HCT116 (cell line): ENCODE data around the gene EVC2. TPM values are rescaled to one million over a fixed set of nuclear protein-coding genes. Genes with fewer than 3 reads are reported as not detected.
"Not testable (repeated sequence)": the region's sequence is repeated elsewhere in the genome, so short reads cannot be mapped to it uniquely, and the experiment has no call there.

ENCODE experiments used
- ATAC-seq: fragments of 200-7000 bp; cut with Tn5 transposase; 2 replicates; pipeline ENCODE4 v1.9.1; 2020; ENCODE audit warnings: mild to moderate bottlenecking, moderate library complexity
- BruUV-seq: library from RNA; stranded (reverse); fragments of 400-500 nt; replicated peaks from 2 replicates; lab custom pipeline; 2021; lab: Mats Ljungman, UMichigan
- CTCF ChIA-PET: fragments of 300-600 bp; sonication (Branson Sonifier 250); formaldehyde crosslinking; loops from one replicate; lab custom pipeline; 2021; ENCODE audit warnings: antibody characterized with exemption; lab: Charles Lee
- POLR2A ChIA-PET: fragments of 300-600, 350-600 bp; sonication (Branson Sonifier 250); formaldehyde crosslinking; loops from one replicate; lab custom pipeline; 2021; ENCODE audit warnings: antibody characterized with exemption; lab: Charles Lee
- RAD21 ChIA-PET, 2 experiments: fragments of 300-600 bp; sonication (Branson Sonifier 250); formaldehyde crosslinking; loops; one replicate each; lab custom pipeline; 2023; ENCODE audit warnings: low total read pairs in 2 of 2; ENCODE audit not compliant: uncharacterized antibody in 2 of 2, unreplicated experiment in 2 of 2, low non-redundant PET in 1 of 2; lab: Charles Lee
- DNase-seq: peaks from one replicate; pipeline ENCODE4 v3.0.0-alpha.2; 2010; ENCODE audit warnings: low read depth, low spot score
- H2AFZ ChIP-seq: fragments of 200-600 bp; shearing (Covaris generic), sonication (generic); 2 replicates; pipeline ENCODE4 v1.6.1; 2017; ENCODE audit warnings: low read depth, mixed run types, mixed read lengths, antibody characterized with exemption, low read length; ENCODE audit not compliant: poor library complexity, severe bottlenecking
- H3K27ac ChIP-seq: 2 replicates; pipeline ENCODE4 v1.5.1; 2012; ENCODE audit warnings: low read depth, low read length
- H3K27me3 ChIP-seq: fragments of 200-600 bp; sonication (generic); 2 replicates; pipeline ENCODE4 v1.6.1; 2016; ENCODE audit warnings: mixed run types, low read length, mixed read lengths; ENCODE audit not compliant: insufficient read depth
- H3K36me3 ChIP-seq, 2 experiments: fragments of 200-500 bp in 1 of 2; fragments of 200-600 bp in 1 of 2; sonication (Bioruptor generic) in 1 of 2; sonication (generic) in 1 of 2; 2 replicates each; pipeline versions ENCODE4 v1.5.1 to v1.6.1; 2014 to 2016; ENCODE audit warnings: low read length in 2 of 2, inconsistent platforms in 1 of 2, mixed read lengths in 1 of 2, mixed run types in 1 of 2; ENCODE audit not compliant: insufficient read depth in 2 of 2, control insufficient read depth in 1 of 2
- H3K4me1 ChIP-seq, 2 experiments: fragments of 200-600 bp in 1 of 2; sonication (generic) in 1 of 2; 2 replicates each; pipeline versions ENCODE4 v1.5.1 to v1.6.1; 2012 to 2017; ENCODE audit warnings: low read length in 2 of 2, inconsistent platforms in 1 of 2, mild to moderate bottlenecking in 1 of 2, mixed read lengths in 1 of 2, mixed run types in 1 of 2, moderate library complexity in 1 of 2; ENCODE audit not compliant: insufficient read depth in 2 of 2, control insufficient read depth in 1 of 2
- H3K4me2 ChIP-seq: fragments of 200-600 bp; sonication (generic); 2 replicates; pipeline ENCODE4 v1.6.1; 2017; ENCODE audit warnings: mixed run types, low read length, mixed read lengths
- H3K4me3 ChIP-seq, 2 experiments: fragments of 200-600 bp in 1 of 2; sonication (generic) in 1 of 2; replicated peaks in 1 of 2; 2 replicates each; pipeline ENCODE4 v1.5.1; 2011 to 2016; ENCODE audit warnings: low read length in 2 of 2, control low read depth in 1 of 2, low read depth in 1 of 2, mild to moderate bottlenecking in 1 of 2, mixed read lengths in 1 of 2, mixed run types in 1 of 2
- H3K79me2 ChIP-seq: fragments of 200-600 bp; sonication (generic); 2 replicates; pipeline ENCODE4 v1.6.1; 2017; ENCODE audit warnings: mild to moderate bottlenecking, mixed run types, low read length, moderate library complexity, mixed read lengths; ENCODE audit not compliant: insufficient read depth
- H3K9ac ChIP-seq: fragments of 200-600 bp; sonication (generic); 2 replicates; pipeline ENCODE4 v1.6.1; 2016; ENCODE audit warnings: low read length, mixed read lengths
- H3K9me2 ChIP-seq: fragments of 200-600 bp; sonication (generic), shearing (Covaris generic); 2 replicates; pipeline ENCODE4 v1.6.1; 2017; ENCODE audit warnings: mixed run types, mild to moderate bottlenecking, moderate library complexity; ENCODE audit not compliant: insufficient read depth
- H3K9me3 ChIP-seq, 2 experiments: fragments of 200-500 bp in 1 of 2; fragments of 200-600 bp in 1 of 2; sonication (Bioruptor generic) in 1 of 2; sonication (generic) in 1 of 2; 2 replicates each; pipeline ENCODE4 v1.6.1; 2014 to 2017; ENCODE audit warnings: low read length in 2 of 2, mixed read lengths in 2 of 2, inconsistent platforms in 1 of 2, low read depth in 1 of 2, mild to moderate bottlenecking in 1 of 2, mixed run types in 1 of 2, moderate library complexity in 1 of 2; ENCODE audit not compliant: control insufficient read depth in 1 of 2, insufficient read depth in 1 of 2
- H4K20me1 ChIP-seq: fragments of 200-600 bp; sonication (generic), shearing (Covaris generic); 2 replicates; pipeline ENCODE4 v1.6.1; 2017; ENCODE audit warnings: mixed run types, mild to moderate bottlenecking, moderate library complexity; ENCODE audit not compliant: insufficient read depth
- CBX3 ChIP-seq: IDR thresholded peaks from 2 replicates; pipeline ENCODE4 v1.6.1; 2012; ENCODE audit warnings: low read depth
- CEBPB ChIP-seq: IDR thresholded peaks from 2 replicates; pipeline ENCODE4 v1.6.1; 2012; ENCODE audit warnings: low read depth
- CTCF ChIP-seq, 3 experiments: fragments of 200-600 bp in 1 of 3; sonication (generic) in 1 of 3; IDR thresholded peaks in 2 of 3; conservative IDR thresholded peaks in 1 of 3; 2 replicates each; pipeline ENCODE4 v1.5.1; 2012 to 2017; ENCODE audit warnings: low read depth in 2 of 3, low read length in 2 of 3, antibody characterized with exemption in 1 of 3, borderline replicate concordance in 1 of 3, control low read depth in 1 of 3, mild to moderate bottlenecking in 1 of 3, mixed read lengths in 1 of 3, mixed run types in 1 of 3, moderate library complexity in 1 of 3; ENCODE audit not compliant: insufficient read depth in 1 of 3
- EGR1 ChIP-seq: IDR thresholded peaks from 2 replicates; pipeline ENCODE4 v1.6.1; 2012; ENCODE audit warnings: low read depth
- EZH2 ChIP-seq: fragments of 200-600 bp; sonication (generic); IDR thresholded peaks from 2 replicates; pipeline ENCODE4 v1.6.1; 2017; ENCODE audit warnings: antibody characterized with exemption, mixed run types
- EZH2phosphoT487 ChIP-seq: fragments of 200-600 bp; IDR thresholded peaks from 2 replicates; pipeline ENCODE4 v1.6.1; 2018; ENCODE audit warnings: antibody characterized with exemption, borderline replicate concordance
- FOSL1 ChIP-seq: IDR thresholded peaks from 2 replicates; pipeline ENCODE4 v1.6.1; 2012; ENCODE audit warnings: low read depth
- JUND ChIP-seq: IDR thresholded peaks from 2 replicates; pipeline ENCODE4 v1.6.1; 2012
- MAX ChIP-seq: IDR thresholded peaks from 2 replicates; pipeline ENCODE4 v1.6.1; 2012
- SIN3A ChIP-seq: IDR thresholded peaks from 2 replicates; pipeline ENCODE4 v1.6.1; 2012; ENCODE audit warnings: low read depth
- SP1 ChIP-seq: IDR thresholded peaks from 2 replicates; pipeline ENCODE4 v1.6.1; 2012; ENCODE audit warnings: low read depth
- TCF7L2 ChIP-seq: IDR thresholded peaks from 2 replicates; pipeline ENCODE4 v1.7.0; 2011; ENCODE audit warnings: borderline replicate concordance, inconsistent platforms; ENCODE audit not compliant: insufficient read depth, insufficient read length; ENCODE audit errors: extremely low read depth
- YY1 ChIP-seq: IDR thresholded peaks from 2 replicates; pipeline ENCODE4 v1.6.1; 2011; ENCODE audit warnings: low read length, low read depth, moderate library complexity, mild to moderate bottlenecking; ENCODE audit not compliant: insufficient replicate concordance; ENCODE audit errors: extremely low read depth
- intact Hi-C: fragments of 100-400 bp; cut with micrococcal nuclease; formaldehyde crosslinking; loops from 2 replicates; pipeline ENCODE4 v1.10.0; 2022
- total RNA-seq: library from RNA; stranded (reverse); gene quantifications from one replicate; pipeline ENCODE4 v1.2.1, GENCODE V29; 2021; ENCODE audit not compliant: unreplicated experiment

Gene EVC2
- total RNA-seq, 1 experiment from 2014 or later: not detected

- intact Hi-C loops: no loop called here
- Histone ChIP-seq H3K4me1 (no peaks in the 10 kb centered on the region), H3K4me3 (no peak overlapping the region), H3K9ac (no peak overlapping the region), H3K9me3 (no peaks in the 10 kb centered on the region), H3K27ac (no peak overlapping the region), H3K79me2 (no peaks in the 10 kb centered on the region), H2AFZ (no peak overlapping the region), H3K27me3 (peaks cover 57% of the 10 kb centered on the region), H4K20me1 (no peaks in the 10 kb centered on the region), H3K9me2 (no peaks in the 10 kb centered on the region), H3K4me2 (no peak overlapping the region), H3K36me3 (no peaks in the 10 kb centered on the region)
- CTCF ChIA-PET: no interaction called here
- TF ChIP-seq CTCF (IDR thresholded peaks at IDR 0.05 in 2 of 3, conservative IDR thresholded peaks at IDR 0.05 in 1 of 3; ENCODE audit: borderline replicate concordance in 1 of 3, insufficient read depth in 1 of 3, low read depth in 2 of 3, low read length in 2 of 3) (no peak), TCF7L2 (no peak), CBX3 (no peak), SP1 (no peak), SIN3A (no peak), EZH2phosphoT487 (no peak), EGR1 (no peak), YY1 (no peak), MAX (no peak), JUND (no peak), EZH2 (no peak), CEBPB (no peak), FOSL1 (no peak)
- RAD21 ChIA-PET: no interaction called here
- no TSS peak for BruUV-seq
- no peak for DNase-seq
- ATAC-seq: no peak
- POLR2A ChIA-PET: no interaction called here
Measured at GRCh38 chr4:5609306-5610007, 98.9 kb downstream of the EVC2 start.

DNA sequence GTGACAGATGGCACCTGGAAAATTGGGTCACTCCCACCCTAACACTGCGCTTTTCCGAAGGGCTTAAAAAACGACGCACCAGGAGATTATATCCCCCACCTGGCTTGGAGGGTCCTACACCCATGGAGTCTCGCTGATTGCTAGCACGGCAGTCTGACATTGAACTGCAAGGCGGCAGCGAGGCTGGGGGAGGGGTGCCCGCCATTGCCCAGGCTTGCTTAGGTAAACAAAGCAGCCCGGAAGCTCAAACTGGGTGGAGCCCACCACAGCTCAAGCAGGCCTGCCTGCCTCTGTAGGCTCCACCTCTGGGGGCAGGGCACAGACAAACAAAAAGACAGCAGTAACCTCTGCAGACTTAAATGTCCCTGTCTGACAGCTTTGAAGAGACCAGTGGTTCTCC lies 114.5 kb downstream of the EVC2 start:
- H3K27me3 ChIP-seq: 0 out of 2 replicates have a peak, but pooled peaks cover 13% of the 10 kb centered on the region
- BruUV-seq, POLR2A ChIA-PET, H4K20me1 ChIP-seq, H3K27ac ChIP-seq, H3K4me3 ChIP-seq, H2AFZ ChIP-seq, intact Hi-C loops, DNase-seq, H3K4me1 ChIP-seq, H3K9ac ChIP-seq, ATAC-seq, H3K36me3 ChIP-seq, H3K9me2 ChIP-seq, H3K4me2 ChIP-seq, RAD21 ChIA-PET, CTCF ChIA-PET, H3K9me3 ChIP-seq, H3K79me2 ChIP-seq: not testable (repeated sequence)
